DND-41 (cell line): ENCODE results near the gene CELA1.
A peak's percentile ranks its signal among the peaks of the same experiment; 100 is the strongest.

Experiments used
- ATAC-seq: fragments of 200-7000 bp; cut with Tn5 transposase; 3 replicates; pipeline ENCODE4 v1.9.1; 2021; ENCODE audit warnings: low read depth; ENCODE audit not compliant: insufficient read depth
- DNase-seq: peaks from one replicate; pipeline ENCODE4 v3.0.0-alpha.2; 2020
- H2AFZ ChIP-seq: 2 replicates; pipeline ENCODE4 v1.6.0; 2012; ENCODE audit warnings: low read depth, low read length
- H3K27ac ChIP-seq: 2 replicates; pipeline ENCODE4 v1.5.1; 2012; ENCODE audit warnings: low read length, inconsistent platforms
- H3K27me3 ChIP-seq: fragments of 200-600 bp; sonication (generic); 2 replicates; pipeline ENCODE4 v1.6.0; 2012; ENCODE audit warnings: low read length, mild to moderate bottlenecking, inconsistent platforms; ENCODE audit not compliant: insufficient read depth, poor library complexity
- H3K36me3 ChIP-seq: 2 replicates; pipeline ENCODE4 v1.5.1; 2012; ENCODE audit warnings: low read length, inconsistent platforms; ENCODE audit not compliant: insufficient read depth
- H3K4me1 ChIP-seq: 2 replicates; pipeline ENCODE4 v1.5.1; 2012; ENCODE audit warnings: mild to moderate bottlenecking, low read length; ENCODE audit not compliant: insufficient read depth
- H3K4me2 ChIP-seq: 2 replicates; pipeline ENCODE4 v1.6.0; 2012; ENCODE audit warnings: mild to moderate bottlenecking, moderate library complexity, low read length, inconsistent platforms; ENCODE audit not compliant: insufficient read depth
- H3K4me3 ChIP-seq, 2 experiments: fragments of 200-600 bp in 1 of 2; shearing (Covaris generic) in 1 of 2; 2 replicates each; pipeline ENCODE4 v1.5.1; 2012 to 2016; ENCODE audit warnings: inconsistent platforms in 2 of 2, low read length in 2 of 2, mild to moderate bottlenecking in 2 of 2, low read depth in 1 of 2, moderate library complexity in 1 of 2
- H3K79me2 ChIP-seq: 2 replicates; pipeline ENCODE4 v1.6.0; 2012; ENCODE audit warnings: low read length, inconsistent platforms; ENCODE audit not compliant: insufficient read depth
- H3K9ac ChIP-seq: 2 replicates; pipeline ENCODE4 v1.6.0; 2012; ENCODE audit warnings: low read depth, mild to moderate bottlenecking, inconsistent platforms, low read length, moderate library complexity
- H3K9me3 ChIP-seq: 2 replicates; pipeline ENCODE4 v1.5.1; 2012; ENCODE audit warnings: low read length, moderate library complexity, mild to moderate bottlenecking, inconsistent platforms; ENCODE audit not compliant: insufficient read depth, severe bottlenecking
- H4K20me1 ChIP-seq: 2 replicates; pipeline ENCODE4 v1.6.0; 2012; ENCODE audit warnings: low read length; ENCODE audit not compliant: insufficient read depth
- CTCF ChIP-seq: IDR thresholded peaks from 2 replicates; pipeline ENCODE4 v1.5.1; 2012; ENCODE audit warnings: borderline replicate concordance, low read length, moderate library complexity, mild to moderate bottlenecking; ENCODE audit not compliant: poor library complexity, severe bottlenecking; ENCODE audit errors: extremely low read depth
- EZH2 ChIP-seq: IDR thresholded peaks from 3 replicates; pipeline ENCODE4 v1.6.1; 2012; ENCODE audit warnings: borderline replicate concordance, low read depth, mild to moderate bottlenecking, moderate library complexity, low read length, inconsistent platforms; ENCODE audit not compliant: severe bottlenecking

The CELA1 gene

GRCh38 chr12:51382173-51382572, 35.7 kb upstream of the CELA1 start:
- ATAC-seq, result peak; percentile 52
- Histone ChIP-seq H3K79me2 (peaks cover 30% of the 10 kb centered on the region), H3K27ac (peak overlapping the region; percentile 92), H4K20me1 (no peaks in the 10 kb centered on the region), H3K36me3 (peaks cover 50% of the 10 kb centered on the region), H3K4me3 (peak overlapping the region in 1 of 2 experiments; percentile 35; a peak in 2 of 4 replicates), H3K9me3 (no peaks in the 10 kb centered on the region), H3K4me2 (peak overlapping the region; percentile 55), H2AFZ (peak overlapping the region; percentile 12; the same call in 1 of the 2 replicates), H3K27me3 (no peaks in the 10 kb centered on the region), H3K4me1 (peaks cover 100% of the 10 kb centered on the region), H3K9ac (peak overlapping the region; percentile 44)
- DNase-seq, result peak; percentile 77
- TF ChIP-seq EZH2, result no peak
- TF ChIP-seq CTCF, result no peak

GRCh38 chr12:51381226-51382079, 35.0 kb upstream of the CELA1 start:
- Histone ChIP-seq H3K4me1 (peaks cover 95% of the 10 kb centered on the region), H3K79me2 (peaks cover 27% of the 10 kb centered on the region), H3K27ac (peak overlapping the region; percentile 92), H3K27me3 (no peaks in the 10 kb centered on the region), H3K4me2 (peak overlapping the region; percentile 55), H2AFZ (no peak overlapping the region), H3K36me3 (peaks cover 57% of the 10 kb centered on the region), H3K9me3 (no peaks in the 10 kb centered on the region), H4K20me1 (no peaks in the 10 kb centered on the region), H3K9ac (peak overlapping the region; percentile 44), H3K4me3 (no peak overlapping the region)
- no peak for DNase-seq
- TF ChIP-seq CTCF (no peak), EZH2 (no peak)
- no peak for ATAC-seq

DNA sequence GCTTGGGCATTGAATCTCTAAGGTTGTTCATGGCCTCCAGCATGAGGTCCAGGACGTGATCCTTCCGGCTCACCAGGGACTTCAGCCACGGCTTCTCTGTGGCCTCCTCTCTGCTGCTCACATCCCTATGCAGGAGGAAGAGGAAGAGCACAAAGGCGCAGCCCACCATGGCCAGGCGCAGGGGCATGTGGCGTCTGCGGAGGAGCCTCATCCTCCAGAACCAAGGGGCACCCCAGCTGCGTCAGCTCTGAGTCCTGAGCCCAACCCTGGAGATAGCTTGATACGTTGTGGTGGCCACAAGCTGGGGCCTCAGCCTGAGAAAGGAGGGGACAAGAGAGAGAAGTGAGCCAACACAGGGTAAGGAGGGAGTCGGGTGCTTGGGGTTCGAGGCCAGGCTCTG, 33.1 kb upstream of the CELA1 start:
- no peaks in the 10 kb centered on the region for H3K9me3 ChIP-seq
- H3K4me1 ChIP-seq, result peaks cover 83% of the 10 kb centered on the region
- peak overlapping the region; percentile 21; the same call in 1 of the 2 replicates for H3K4me2 ChIP-seq
- H3K27me3 ChIP-seq, result no peaks in the 10 kb centered on the region
- H3K36me3 ChIP-seq, result peaks cover 72% of the 10 kb centered on the region
- no peak for TF ChIP-seq EZH2
- peak overlapping the region; percentile 33 for H3K9ac ChIP-seq
- H3K4me3 ChIP-seq, result no peak overlapping the region
- peaks cover 17% of the 10 kb centered on the region; the same call in 1 of the 2 replicates for H3K79me2 ChIP-seq
- ATAC-seq (no peak), DNase-seq (no peak)
- H2AFZ ChIP-seq, result no peak overlapping the region
- peak overlapping the region; percentile 77 for H3K27ac ChIP-seq
- no peaks in the 10 kb centered on the region for H4K20me1 ChIP-seq

GRCh38 chr12:51378749-51379148, 32.3 kb upstream of the CELA1 start:
- H2AFZ ChIP-seq, result no peak overlapping the region
- TF ChIP-seq CTCF (no peak), EZH2 (no peak)
- DNase-seq, result peak; percentile 85
- peaks cover 78% of the 10 kb centered on the region for H3K4me1 ChIP-seq
- H4K20me1 ChIP-seq, result no peaks in the 10 kb centered on the region
- H3K4me3 ChIP-seq, result no peak overlapping the region
- H3K27me3 ChIP-seq, result no peaks in the 10 kb centered on the region
- no peaks in the 10 kb centered on the region for H3K9me3 ChIP-seq
- H3K27ac ChIP-seq, result peak overlapping the region; percentile 77
- H3K9ac ChIP-seq, result peak overlapping the region; percentile 33
- ATAC-seq, result peak; percentile 75
- peaks cover 17% of the 10 kb centered on the region; the same call in 1 of the 2 replicates for H3K79me2 ChIP-seq
- peak overlapping the region; percentile 21; the same call in 1 of the 2 replicates for H3K4me2 ChIP-seq
- H3K36me3 ChIP-seq, result peaks cover 80% of the 10 kb centered on the region
